C4-2B (cell line): ENCODE measurements around the gene COQ3.

ENCODE experiments used
- ZFX ChIP-seq: fragments of 450-650 bp; IDR thresholded peaks from 2 replicates; pipeline ENCODE4 v1.6.1; 2017
- TF ChIP-seq, protein P1 (sequence below): fragments of 450-650 bp; conservative IDR thresholded peaks from 2 replicates; pipeline ENCODE4 v1.5.1; 2017; ENCODE audit warnings: mild to moderate bottlenecking

DNA sequence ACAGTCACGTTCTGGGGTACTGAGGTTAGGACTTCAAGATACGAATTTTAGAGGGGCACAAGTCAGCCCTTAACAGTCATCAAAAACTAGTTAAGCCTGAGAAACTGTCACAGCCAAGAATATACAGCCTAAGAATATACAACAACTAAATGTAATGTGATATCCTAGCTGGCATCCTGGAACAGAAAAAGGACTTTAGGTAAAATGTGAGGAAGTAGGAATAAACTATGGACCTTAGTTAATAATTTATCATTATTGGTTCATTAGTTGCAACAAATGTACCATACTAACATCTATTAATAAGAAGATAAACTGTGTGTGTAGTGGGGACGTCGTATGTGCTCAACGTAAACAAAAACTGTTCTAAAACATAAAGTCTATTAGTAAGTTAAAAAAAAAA lies 30.0 kb upstream of the COQ3 start:
- TF ChIP-seq, protein P1, sequence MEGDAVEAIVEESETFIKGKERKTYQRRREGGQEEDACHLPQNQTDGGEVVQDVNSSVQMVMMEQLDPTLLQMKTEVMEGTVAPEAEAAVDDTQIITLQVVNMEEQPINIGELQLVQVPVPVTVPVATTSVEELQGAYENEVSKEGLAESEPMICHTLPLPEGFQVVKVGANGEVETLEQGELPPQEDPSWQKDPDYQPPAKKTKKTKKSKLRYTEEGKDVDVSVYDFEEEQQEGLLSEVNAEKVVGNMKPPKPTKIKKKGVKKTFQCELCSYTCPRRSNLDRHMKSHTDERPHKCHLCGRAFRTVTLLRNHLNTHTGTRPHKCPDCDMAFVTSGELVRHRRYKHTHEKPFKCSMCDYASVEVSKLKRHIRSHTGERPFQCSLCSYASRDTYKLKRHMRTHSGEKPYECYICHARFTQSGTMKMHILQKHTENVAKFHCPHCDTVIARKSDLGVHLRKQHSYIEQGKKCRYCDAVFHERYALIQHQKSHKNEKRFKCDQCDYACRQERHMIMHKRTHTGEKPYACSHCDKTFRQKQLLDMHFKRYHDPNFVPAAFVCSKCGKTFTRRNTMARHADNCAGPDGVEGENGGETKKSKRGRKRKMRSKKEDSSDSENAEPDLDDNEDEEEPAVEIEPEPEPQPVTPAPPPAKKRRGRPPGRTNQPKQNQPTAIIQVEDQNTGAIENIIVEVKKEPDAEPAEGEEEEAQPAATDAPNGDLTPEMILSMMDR = no peak
- no peak for TF ChIP-seq ZFX
